Head of caudate nucleus (tissue), 42 donors: ENCODE results near the gene MT1E.

Source experiments
- DNase-seq, 42 donors: peaks; one replicate each; pipeline versions ENCODE4 v3.0.0 to v3.0.0-alpha.2; 2020 to 2021; ENCODE audit warnings: mixed read lengths in 7 of 42
- intact Hi-C: fragments of 100-400 bp; cut with DNase I; formaldehyde crosslinking; loops from one replicate; pipeline ENCODE4 v1.15.0; 2022

The MT1E gene

DNA sequence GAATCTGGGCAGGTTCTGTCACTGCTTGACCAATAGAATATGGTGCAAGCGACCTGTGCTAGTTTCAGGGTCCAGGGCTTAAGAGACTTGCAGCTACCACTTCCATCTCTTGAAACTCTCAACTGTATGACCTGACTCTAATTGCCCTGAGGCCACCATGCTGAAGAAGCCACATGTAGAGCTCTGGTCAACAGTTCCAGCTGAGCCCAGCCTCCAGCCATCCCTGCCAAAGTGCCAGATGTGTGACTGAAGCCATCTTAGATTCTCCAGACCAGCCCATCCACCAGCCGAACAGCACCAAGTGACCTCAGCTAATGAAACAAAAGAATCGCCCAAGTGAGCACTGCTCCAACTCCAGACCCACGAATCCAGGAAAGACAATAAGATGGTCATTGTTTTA, 20.6 kb upstream of the MT1E start:
- no peak for DNase-seq
- intact Hi-C loops: loop anchor here (5.0 kb wide), 2 partner anchors 88 to 97 kb away; no protein-coding TSS in a partner anchor

DNA sequence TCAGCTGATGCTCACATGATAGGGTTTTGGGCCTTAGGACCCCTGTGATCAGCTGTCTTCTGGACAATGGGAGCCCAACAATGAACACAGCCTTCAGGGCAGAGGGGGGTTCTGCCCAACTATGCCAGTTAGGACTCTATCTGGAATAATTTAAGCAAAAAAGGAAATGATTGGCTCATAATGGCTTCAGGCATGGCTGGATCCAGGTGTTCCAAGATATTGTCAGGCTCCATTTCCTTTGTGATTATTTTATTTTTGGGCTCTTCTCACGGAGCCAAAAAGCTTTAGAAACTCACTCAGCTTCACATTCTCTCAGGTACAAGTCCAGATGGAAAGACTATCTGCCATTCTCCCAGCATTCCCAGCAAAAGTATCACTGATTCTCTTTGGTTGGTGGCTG, 20.1 kb upstream of the MT1E start:
- no peak for DNase-seq

DNA sequence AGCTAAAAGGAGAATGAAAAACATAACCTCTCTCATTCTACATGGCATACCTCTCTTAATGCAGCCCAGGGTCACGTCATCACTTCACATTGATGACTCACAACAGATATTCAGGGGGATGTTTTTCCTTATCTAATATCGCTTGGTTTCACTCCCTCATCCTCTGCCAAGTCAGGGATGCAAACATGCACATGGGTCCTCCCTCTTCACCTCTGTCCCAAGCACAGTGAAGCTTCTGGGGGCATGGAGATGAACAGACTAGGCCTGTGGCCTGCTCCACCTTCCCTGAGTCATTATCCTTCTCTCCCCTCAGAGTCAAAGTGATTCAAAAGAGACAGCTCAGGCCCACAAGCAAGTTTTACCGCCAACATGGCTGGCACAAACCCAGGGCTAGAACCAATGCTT, 19.5 kb upstream of the MT1E start:
- peak in 6 of 42 donors; percentile 32 to 68 (median 38) for DNase-seq
- intact Hi-C loops: no loop called here

More for the DNA sequence above, 20.1 kb upstream of the MT1E start:
- intact Hi-C loops: no loop called here

DNA sequence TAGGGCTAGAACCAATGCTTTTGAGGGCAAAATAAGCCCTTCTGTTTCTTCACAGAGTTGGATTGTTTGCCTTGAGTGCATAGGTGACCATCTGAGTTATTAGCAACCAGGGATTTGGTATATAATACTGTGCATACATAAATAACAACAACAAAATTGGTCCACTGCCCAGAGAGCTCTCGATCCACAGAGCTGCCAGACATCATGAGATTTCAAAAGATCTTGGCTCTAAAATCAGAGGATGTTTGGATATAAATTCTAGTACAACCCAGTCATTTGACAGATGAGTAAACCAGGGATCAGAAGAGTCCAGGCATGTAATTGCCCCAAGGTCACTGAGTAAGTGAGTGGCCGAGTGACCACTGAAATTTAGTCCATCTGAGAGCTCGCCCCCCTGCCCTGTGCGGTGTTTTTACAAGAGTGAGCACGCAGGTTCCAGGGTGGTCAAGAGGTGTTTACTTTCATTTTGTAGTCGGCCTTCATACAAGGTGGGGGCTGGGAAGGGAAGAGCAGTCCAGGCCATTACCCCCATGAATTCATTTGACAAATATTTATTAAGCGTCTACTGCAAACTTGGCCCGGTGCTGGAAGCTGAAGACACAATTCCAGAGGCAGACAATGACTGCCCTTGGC, 19.0 kb upstream of the MT1E start:
- no peak for DNase-seq
- intact Hi-C loops: no loop called here

DNA sequence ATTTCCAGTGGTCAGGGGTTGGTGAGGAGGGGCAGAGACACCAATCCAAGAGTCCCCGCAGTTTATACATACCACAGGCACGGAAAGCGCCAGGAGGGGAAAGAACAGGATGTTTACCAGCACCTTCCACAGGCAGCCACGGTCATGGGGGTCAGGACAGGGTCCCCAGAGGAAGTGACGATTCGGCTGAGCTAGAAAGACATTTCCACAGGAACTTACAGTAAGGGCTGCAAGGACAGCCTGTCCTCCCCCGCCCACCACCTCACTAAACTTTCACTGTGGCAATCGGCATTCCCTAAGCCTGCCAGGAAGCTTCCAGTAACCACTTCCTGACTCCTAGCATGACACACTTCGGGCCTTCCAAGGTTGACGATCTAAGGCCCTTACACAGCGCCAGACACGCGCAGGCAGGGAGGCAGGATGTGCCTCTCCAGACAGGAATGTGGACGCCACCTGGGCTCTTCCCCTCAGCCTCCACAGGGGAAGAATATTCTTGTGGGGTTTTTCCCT, 18.4 kb upstream of the MT1E start:
- intact Hi-C loops: no loop called here
- DNase-seq: peak in 1 of 42 donors; percentile 48

DNA sequence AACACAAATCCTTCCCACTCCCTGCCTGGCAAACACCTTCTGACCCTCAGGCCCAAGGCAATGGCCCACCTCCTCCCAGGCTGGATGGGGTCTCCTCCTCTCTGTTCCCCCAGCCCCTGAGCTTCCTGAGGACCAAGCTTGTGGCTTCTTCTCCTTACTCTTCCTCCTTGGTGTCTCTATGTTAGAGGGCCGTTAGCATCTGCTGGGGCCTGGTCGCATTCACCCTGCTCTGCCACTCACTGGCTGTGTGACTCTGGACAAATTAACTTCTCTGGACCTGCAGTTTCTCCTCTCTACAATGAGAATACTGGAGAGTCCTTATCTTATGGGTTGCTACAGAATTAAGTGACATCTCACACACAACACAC, 17.9 kb upstream of the MT1E start:
- intact Hi-C loops: no loop called here
- no peak for DNase-seq

DNA sequence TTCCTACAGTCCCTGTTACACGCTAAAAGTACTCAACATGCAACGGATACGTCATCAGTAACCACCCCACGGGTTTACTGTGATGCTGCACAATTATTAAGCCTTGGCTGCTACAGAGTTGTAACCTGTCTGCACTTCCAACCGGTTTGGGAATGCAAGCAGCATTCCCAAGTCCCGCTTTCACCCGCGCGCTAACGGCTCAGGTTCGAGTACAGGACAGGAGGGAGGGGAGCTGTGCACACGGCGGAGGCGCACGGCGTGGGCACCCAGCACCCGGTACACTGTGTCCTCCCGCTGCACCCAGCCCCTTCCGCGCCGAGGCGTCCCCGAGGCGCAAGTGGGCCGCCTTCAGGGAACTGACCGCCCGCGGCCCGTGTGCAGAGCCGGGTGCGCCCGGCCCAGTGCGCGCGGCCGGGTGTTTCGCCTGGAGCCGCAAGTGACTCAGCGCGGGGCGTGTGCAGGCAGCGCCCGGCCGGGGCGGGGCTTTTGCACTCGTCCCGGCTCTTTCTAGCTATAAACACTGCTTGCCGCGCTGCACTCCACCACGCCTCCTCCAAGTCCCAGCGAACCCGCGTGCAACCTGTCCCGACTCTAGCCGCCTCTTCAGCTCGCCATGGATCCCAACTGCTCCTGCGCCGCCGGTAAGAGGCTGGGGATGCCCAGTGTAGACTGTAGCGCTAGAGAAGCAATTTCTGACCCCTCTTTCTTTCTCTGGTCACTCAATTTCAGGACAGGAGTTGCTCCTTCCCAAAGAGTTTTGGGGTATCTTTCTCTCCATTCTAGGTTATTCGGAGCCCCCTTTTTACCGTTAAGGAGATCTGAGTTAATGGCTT, 17.3 kb upstream of the MT1E start, which contains the start of gene MT2A:
Gene MT2A (plus strand): TSS at position 542 of the 833 bp plus-strand sequence. CDS start 72 bp downstream, at position 614.
- peak; percentile 84 to 98 (median 93) for DNase-seq
- intact Hi-C loops: no loop called here

DNA sequence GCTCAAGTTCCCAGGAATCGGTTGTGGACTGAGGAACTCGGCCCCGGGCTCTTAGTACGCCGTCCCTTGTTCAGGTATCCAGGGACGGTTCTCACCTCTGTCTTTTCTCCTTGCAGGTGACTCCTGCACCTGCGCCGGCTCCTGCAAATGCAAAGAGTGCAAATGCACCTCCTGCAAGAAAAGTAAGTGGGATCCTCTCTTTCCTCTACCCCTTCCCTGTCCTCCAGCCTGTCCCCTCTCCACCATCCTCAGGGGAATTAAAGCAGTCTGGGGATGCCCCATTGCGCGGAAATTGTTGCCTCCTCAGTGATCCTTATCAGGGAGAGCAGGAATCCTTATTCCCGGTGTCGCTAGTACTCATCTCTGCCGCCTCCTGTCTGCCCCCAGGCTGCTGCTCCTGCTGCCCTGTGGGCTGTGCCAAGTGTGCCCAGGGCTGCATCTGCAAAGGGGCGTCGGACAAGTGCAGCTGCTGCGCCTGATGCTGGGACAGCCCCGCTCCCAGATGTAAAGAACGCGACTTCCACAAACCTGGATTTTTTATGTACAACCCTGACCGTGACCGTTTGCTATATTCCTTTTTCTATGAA, 16.6 kb upstream of the MT1E start:
- intact Hi-C loops: no loop called here
- peak in 29 of 42 donors; percentile 42 to 75 (median 55) for DNase-seq

DNA sequence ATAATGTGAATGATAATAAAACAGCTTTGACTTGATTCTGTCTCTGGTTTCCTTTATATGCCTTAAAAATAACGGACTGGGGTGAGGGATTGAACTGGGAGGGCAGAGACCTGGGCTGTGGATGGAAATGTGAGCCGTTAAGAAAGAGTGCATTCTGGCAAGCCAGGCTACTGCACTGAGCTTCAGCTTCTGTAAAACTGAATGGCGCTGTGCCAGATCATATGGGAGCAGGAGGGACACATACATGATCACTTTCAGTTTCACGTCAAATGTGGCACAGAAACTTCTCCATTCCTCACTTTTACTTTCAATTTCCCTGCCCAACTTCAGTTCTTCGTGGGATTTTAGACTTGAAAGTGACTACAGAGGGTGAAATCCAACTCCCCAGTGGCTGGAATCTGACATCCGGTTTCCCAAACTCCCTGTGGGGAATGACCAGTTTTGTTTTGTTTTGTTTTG, 16.1 kb upstream of the MT1E start:
- DNase-seq: peak in 31 of 42 donors; percentile 40 to 85 (median 67)
- intact Hi-C loops: no loop called here

DNA sequence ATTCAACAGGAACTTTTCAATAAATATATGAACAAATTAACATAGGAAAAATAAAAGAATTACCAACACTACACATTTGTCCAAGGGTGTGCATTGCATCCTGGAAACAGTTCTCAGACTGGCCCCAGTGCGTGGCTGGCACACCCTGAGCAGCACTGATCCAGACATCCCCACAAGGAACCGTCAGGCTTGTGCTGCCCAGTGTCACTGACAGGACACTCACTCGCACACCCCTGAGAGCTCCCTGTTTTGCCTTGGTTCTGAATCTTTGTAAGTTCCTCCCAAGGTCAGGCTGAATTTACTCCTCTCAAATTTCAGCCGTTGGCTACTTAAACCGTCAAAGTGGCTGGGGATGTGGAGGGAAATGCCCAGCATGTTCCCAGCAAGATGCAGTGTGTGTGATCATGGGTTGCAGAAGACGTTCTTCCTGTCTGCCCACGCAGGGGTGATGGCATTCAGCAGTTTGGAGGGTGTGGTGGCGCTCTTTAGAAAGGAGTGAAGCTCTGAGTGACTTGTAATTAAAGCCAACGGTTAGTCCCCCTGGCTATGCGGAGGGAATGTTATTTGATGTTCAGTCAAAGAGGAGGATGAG, 15.5 kb upstream of the MT1E start:
- intact Hi-C loops: no loop called here
- DNase-seq: peak in 13 of 42 donors; percentile 27 to 75 (median 52)

DNA sequence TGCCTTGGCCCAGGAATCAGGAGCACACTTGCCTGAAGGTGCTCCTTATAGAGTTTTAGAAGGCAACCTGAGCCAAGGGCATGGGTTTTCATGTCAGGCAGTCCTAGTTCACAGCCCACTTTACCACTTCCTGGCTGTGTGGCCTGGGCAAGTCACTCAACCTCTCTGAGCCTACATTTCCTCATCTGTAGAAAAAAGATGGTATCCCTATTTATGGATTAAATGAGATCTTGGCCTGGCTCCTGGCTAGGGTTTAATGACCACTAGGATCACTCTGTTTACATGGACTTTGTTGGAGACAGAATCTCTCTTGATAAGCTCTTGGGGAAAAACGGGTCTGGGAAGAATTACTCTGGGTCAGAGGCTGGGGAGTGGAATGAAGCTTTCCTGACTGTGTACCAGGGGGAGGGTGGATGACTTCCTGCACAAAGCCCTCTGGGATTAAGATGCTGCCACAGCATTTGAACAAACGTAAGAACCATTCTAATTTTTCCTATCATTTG, 14.9 kb upstream of the MT1E start:
- DNase-seq: no peak
- intact Hi-C loops: no loop called here

DNA sequence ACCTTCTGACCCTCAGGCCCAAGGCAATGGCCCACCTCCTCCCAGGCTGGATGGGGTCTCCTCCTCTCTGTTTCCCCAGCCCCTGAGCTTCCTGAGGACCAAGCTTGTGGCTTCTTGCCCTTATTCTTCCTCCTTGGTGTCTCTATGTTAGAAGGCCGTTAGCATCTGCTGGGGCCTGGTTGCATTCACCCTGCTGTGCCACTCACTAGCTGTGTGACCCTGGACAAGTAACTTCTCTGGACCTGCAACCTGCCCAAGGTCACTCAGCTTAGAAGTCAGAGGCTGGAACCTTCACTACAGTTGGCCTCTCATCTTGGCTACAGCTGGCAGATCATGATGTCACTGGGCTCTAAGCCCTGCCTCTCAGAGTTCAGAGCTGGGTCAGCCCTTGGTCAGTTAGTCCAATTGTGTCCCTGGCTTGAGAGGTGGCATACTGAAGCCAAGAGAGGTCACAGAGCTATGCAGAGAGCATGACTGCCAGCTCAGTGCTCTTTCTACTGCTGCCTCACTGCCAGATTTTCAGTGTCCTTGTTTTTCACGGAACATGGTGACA, 14.2 kb upstream of the MT1E start:
- DNase-seq: peak in 13 of 42 donors; percentile 34 to 73 (median 49)
- intact Hi-C loops: no loop called here

DNA sequence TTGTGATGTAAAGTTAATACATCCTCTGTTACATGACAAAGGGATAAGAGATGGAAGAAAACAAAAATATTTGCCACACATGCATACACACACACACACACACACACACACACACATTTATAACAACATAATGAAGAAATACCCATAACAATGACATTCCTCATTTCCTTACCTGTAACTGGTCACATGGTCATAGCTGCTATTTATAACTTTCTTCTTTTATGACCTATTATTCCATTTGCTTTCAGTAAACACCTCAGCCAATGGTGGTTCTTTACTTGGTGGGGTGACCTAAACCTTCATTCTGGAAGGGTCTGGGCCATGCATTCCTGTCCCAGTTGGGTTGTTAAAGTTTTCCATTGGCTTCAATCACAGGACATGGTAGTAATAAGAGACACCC, 11.9 kb upstream of the MT1E start:
- no peak for DNase-seq
- intact Hi-C loops: no loop called here

DNA sequence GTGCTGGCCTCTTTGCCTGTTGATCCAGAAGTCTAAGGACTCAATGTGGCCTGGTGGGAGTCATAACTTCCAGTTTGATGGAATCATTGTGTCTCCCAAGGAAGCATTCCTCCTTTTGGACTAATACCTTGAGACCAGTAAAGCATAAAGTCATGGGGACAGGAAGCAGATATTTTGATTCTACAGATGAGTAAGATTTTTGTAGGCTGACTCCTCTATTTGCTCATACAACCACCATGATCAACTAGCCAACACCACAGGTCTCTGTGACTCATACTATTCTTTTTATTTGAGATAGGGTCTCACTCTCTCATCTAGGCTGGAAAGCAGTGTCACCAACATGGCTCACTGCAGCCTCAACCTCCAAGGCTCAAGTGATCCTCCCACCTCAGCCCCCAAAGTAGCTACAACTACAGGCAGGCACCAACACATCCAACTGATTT, 11.0 kb upstream of the MT1E start:
- DNase-seq: no peak
- intact Hi-C loops: no loop called here

DNA sequence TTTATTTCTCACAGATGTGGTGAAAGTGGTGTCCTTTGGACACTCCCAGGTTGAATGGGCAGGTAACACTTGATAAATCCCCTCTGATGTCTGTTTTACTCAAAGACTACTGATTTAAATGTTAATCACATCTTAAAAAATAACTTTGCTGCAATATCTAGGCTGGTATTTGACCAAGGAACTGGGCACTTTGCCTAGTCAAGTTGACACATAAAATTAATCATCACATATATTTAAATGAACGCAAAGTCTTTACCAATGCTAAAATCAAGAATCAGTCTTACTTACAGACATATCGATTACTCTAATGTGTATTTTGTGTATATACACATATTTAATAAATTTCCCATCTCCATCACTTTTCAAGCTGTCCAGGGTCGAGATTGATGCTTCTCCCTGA, 10.2 kb upstream of the MT1E start:
- no peak for DNase-seq
- intact Hi-C loops: no loop called here

DNA sequence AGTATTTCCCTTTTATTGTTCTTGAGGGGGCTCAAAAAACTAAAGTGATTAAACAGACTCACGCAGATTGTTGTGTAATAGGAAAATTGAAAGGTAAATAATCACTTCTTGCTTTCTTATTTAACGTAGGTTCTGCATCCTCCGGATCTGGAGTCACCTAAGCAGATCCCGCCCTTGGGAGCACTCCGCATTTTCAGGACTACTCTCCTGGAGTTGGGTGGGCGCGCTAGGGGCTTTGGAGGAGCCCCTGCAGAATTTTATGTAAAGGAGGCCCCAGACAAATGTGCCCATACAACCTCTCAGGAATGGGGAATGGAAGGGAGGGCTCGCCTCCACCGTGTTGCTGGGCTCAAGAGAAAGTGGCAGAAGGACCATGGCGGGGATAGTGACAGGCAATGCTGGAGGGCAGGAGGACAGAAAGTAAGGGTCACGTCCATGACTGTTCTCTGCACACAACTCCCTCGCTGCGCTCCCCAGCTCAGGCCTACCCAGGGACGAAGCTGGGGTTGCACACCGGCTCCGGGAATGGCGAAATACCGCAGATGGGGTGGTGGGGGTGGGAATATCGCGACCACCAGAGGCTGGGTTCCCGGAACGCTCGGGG, 8.9 kb upstream of the MT1E start:
- intact Hi-C loops: no loop called here
- no peak for DNase-seq

DNA sequence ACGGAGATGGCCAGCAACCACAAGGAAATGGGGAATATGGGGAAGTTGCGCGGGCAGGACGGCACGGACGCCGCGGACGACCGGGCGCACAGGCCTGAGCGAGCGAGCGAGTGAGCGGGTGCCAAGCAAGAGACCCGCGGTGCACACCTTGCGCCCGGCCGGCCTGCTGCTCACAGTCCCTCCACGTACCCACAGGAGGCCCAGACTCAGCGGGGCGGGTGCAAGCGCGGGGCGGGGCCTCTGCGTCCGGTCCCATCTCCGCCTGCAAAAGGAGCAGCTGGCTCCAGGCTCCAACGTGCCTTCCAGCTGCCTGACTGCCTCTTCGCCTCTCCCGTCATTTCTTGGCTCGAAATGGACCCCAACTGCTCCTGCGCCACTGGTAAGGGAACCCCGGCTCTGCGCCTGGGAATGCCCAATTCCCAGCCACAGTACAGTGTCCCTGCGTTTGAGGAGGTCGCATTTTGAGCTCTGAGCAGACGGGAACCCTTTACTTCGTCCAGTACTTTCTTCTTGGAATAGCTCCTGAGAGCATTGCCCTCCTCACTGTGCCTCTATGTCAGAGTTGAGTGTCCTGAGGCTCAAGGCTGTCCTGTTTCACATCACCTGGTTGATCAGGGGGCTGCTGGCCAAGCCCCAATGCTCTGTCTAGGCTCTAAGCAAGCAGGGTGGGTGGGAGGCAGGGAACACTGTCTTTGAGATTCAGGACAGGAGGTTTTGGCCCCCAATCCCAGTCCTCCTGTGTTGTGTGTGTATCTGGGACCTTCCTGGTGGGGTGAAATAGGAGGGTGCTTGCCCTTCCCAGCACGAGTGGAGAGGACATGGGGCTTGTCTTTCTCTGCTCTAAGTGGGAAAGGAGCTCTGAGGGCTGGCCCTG, 8.1 kb upstream of the MT1E start:
- peak in 39 of 42 donors; percentile 40 to 84 (median 65) for DNase-seq
- intact Hi-C loops: no loop called here

DNA sequence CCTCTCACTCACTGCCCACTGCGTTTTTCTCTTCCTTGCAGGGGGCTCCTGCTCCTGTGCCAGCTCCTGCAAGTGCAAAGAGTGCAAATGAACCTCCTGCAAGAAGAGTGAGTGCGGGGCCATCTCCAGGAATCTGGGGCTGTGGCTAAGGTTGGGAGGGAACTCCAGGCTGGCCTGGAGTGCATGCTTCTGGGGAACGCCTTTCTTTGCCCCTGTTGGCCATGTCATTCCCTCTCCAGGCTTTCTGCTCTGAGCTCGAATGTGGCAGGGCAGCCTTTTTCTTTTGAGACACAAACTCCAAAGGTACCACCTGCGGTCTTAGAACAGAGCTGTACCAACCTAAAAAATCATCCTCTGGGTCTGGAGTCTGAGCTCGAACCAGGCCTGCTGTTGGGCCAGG, 7.4 kb upstream of the MT1E start:
- no peak for DNase-seq
- intact Hi-C loops: no loop called here
